ENCODE results near the gene TUBGCP2. TPM values are rescaled to one million over a fixed set of nuclear protein-coding genes. Genes with fewer than 3 reads are reported as not detected.

TUBGCP2 gene
- total RNA-seq, 1 donor from 2014 or later: 58.6 TPM

DNA sequence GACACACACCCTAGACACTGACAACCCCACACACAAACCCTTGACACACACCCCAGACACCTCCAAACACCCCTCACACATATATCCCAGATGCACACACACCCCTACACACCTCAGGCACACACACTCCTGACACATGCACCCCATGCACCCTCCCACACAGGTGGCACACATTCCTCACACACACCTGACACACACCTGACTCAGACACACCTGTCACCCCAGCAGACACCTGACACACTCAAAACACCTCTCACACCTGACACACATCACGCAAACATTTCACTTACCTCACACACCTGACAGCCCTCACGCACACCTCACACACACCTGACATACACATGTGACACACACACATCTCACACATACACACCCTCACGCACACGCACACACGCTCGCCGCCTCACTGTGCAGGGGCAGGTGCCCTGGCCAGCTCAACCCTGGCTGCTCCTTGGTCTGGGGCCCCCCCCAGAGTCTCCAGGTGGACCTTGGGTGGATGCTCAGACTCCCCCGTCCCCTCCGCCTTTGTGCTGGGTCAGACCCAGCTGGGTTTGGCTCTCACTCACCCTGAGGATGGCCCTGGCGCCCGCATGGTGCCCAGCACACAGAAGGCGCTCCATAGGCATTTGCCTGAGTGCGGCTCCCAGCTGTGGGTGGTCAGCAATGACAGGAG, 31.2 kb upstream of the TUBGCP2 start:
- Mint-ChIP-seq H3K4me1 (ENCODE audit: unreplicated experiment) (no peaks in the 10 kb centered on the region), H3K9me3 (no peaks in the 10 kb centered on the region), H3K36me3 (no peaks in the 10 kb centered on the region), H3K4me3 (no peak overlapping the region), H3K27ac (no peak overlapping the region), H3K27me3 (peaks cover 24% of the 10 kb centered on the region)
- TF ChIP-seq, protein P1, sequence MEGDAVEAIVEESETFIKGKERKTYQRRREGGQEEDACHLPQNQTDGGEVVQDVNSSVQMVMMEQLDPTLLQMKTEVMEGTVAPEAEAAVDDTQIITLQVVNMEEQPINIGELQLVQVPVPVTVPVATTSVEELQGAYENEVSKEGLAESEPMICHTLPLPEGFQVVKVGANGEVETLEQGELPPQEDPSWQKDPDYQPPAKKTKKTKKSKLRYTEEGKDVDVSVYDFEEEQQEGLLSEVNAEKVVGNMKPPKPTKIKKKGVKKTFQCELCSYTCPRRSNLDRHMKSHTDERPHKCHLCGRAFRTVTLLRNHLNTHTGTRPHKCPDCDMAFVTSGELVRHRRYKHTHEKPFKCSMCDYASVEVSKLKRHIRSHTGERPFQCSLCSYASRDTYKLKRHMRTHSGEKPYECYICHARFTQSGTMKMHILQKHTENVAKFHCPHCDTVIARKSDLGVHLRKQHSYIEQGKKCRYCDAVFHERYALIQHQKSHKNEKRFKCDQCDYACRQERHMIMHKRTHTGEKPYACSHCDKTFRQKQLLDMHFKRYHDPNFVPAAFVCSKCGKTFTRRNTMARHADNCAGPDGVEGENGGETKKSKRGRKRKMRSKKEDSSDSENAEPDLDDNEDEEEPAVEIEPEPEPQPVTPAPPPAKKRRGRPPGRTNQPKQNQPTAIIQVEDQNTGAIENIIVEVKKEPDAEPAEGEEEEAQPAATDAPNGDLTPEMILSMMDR (conservative IDR thresholded peaks at IDR 0.05): no peak
- DNase-seq (ENCODE audit: extremely low spot score, unreplicated experiment): no peak

DNA sequence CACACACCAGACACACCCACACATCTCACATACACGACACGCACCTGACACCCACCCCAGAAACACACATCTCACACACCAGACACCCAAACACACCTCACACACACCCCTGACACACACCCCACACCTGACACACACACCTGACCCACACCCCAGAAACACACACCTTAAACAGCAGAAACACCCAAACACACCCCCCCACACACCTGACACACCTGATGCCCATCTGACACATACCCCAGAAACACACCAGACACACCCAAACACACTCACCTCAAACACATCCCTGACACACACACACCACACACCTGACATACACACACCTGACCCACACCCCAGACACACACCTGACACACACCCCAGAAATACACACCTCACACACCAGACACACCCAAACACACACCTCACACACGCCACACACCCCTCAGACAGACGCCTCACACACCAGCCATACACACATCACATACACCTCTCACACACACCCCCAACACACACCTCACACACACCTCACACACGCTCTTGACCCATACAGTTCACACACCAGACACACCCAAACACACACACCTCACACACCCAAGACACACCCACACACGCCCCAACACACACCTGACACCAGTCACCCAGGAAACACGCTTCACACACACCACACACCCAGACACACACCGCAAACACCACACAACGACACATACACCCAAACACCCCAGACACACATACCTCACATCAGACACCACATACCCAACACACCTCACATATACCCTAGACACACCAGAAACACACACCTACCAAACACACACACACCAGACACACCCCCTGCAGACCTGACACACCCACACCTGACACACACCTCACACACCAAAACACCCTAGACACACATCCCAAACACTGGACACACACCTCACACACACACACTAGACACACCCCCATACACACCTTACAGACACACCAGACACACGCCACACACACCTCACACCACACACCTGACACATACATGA, 29.7 kb upstream of the TUBGCP2 start:
- TF ChIP-seq, protein P1 (conservative IDR thresholded peaks at IDR 0.05): no peak
- Mint-ChIP-seq H3K27ac (no peak overlapping the region), H3K4me3 (no peak overlapping the region), H3K27me3 (peaks cover 31% of the 10 kb centered on the region), H3K36me3 (no peaks in the 10 kb centered on the region), H3K9me3 (no peaks in the 10 kb centered on the region), H3K4me1 (ENCODE audit: unreplicated experiment) (no peaks in the 10 kb centered on the region)
- no peak for DNase-seq (ENCODE audit: extremely low spot score, unreplicated experiment)

GRCh38 chr10:133337370-133337725, 28.7 kb upstream of the TUBGCP2 start:
- Mint-ChIP-seq H3K27ac (no peak overlapping the region), H3K9me3 (peaks cover 5% of the 10 kb centered on the region), H3K36me3 (no peaks in the 10 kb centered on the region), H3K4me3 (no peak overlapping the region), H3K27me3 (peaks cover 37% of the 10 kb centered on the region), H3K4me1 (ENCODE audit: unreplicated experiment) (no peaks in the 10 kb centered on the region)
- TF ChIP-seq, protein P1 (conservative IDR thresholded peaks at IDR 0.05): no peak
- no peak for DNase-seq (ENCODE audit: extremely low spot score, unreplicated experiment)

DNA sequence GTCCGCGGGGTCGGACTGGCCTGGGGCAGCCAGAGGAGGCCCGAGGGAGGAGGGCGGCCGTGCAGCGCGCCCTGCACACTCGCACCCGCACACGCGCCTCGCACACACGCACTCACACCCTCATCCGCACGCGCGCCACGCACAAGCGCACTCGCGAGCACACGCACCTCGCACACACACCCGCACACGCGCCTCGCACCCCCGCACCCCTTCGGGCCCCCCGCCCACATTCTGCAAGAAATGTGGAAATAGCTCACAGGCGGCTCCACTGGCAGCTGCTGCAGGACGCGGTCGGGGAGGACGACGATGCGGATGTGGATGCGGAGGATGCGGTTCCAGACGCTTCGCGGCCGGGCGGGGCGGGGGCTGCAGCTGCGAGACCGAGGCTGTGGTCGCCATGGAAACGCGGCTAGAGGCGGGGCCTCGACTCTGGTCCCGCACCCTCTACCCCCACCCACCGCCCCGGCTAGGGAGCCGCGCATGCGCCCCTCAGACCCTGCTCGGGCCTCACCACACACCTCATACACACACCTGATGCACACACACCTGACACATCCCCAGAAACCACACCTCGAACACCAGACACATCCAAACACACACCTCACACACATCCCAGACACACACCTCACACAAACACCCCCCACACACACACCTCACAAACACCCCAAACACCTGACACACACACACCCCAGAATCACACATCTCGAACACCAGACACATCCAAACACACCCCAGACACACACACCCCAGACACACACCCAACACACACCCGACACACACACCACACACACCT, 28.1 kb upstream of the TUBGCP2 start, which contains the start of gene CALY:
TSS of gene CALY (minus strand) at position 320 of the 793 bp plus-strand sequence. CDS start 7,907 bp downstream, outside the sequence.
- no peaks in the 10 kb centered on the region for H3K36me3 Mint-ChIP-seq
- no peaks in the 10 kb centered on the region for H3K4me1 Mint-ChIP-seq (ENCODE audit: unreplicated experiment)
- H3K27ac Mint-ChIP-seq: no peak within 1 kb of the TSS
- no peak for DNase-seq (ENCODE audit: extremely low spot score, unreplicated experiment)
- peaks cover 5% of the 10 kb centered on the region for H3K9me3 Mint-ChIP-seq
- TF ChIP-seq, protein P1 (conservative IDR thresholded peaks at IDR 0.05): no peak
- H3K4me3 Mint-ChIP-seq: no peak within 1 kb of the TSS
- peaks cover 39% of the 10 kb centered on the region for H3K27me3 Mint-ChIP-seq

- no peak for DNase-seq (ENCODE audit: extremely low spot score, unreplicated experiment)
- H3K27me3 Mint-ChIP-seq: peaks cover 42% of the 10 kb centered on the region
- H3K36me3 Mint-ChIP-seq: no peaks in the 10 kb centered on the region
- no peaks in the 10 kb centered on the region for H3K4me1 Mint-ChIP-seq (ENCODE audit: unreplicated experiment)
- H3K27ac Mint-ChIP-seq: no peak overlapping the region
- TF ChIP-seq, protein P1 (conservative IDR thresholded peaks at IDR 0.05): no peak
- peaks cover 5% of the 10 kb centered on the region for H3K9me3 Mint-ChIP-seq
- H3K4me3 Mint-ChIP-seq: no peak overlapping the region
Observed at GRCh38 chr10:133336118-133336576, 27.5 kb upstream of the TUBGCP2 start.
